ENCODE data around the gene ADAT2.
A peak's percentile ranks its signal among the peaks of the same experiment; 100 is the strongest.
"Not testable (repeated sequence)": the region's sequence is repeated elsewhere in the genome, so short reads cannot be mapped to it uniquely, and the experiment has no call there.

Gene ADAT2

GRCh38 chr6:143450453-143451371 is at the start of gene ADAT2, which contains the start of gene PEX3:
ADAT2 (minus strand) TSS chr6:143450695; CDS start chr6:143450658, 37 bp downstream.
PEX3 (plus strand) TSS chr6:143450805; CDS start chr6:143451043, 238 bp downstream.
- DNase-seq = peak; percentile 95
- Mint-ChIP-seq H3K27me3 (no peaks in the 10 kb centered on the region), H3K27ac (peak within 1 kb of the TSS; percentile 99), H3K36me3 (ENCODE audit: low read depth) (peaks cover 60% of the 10 kb centered on the region), H3K4me1 (ENCODE audit: low read depth) (peaks cover 58% of the 10 kb centered on the region), H3K4me3 (peak within 1 kb of the TSS; percentile 99), H3K9me3 (no peaks in the 10 kb centered on the region)

GRCh38 chr6:143498428-143498827 is 47.9 kb upstream of the ADAT2 start:
- H3K9me3 Mint-ChIP-seq = no peaks in the 10 kb centered on the region
- no peak overlapping the region for H3K4me3 Mint-ChIP-seq
- H3K36me3 Mint-ChIP-seq (ENCODE audit: low read depth) = peaks cover 28% of the 10 kb centered on the region
- no peaks in the 10 kb centered on the region for H3K27me3 Mint-ChIP-seq
- H3K27ac Mint-ChIP-seq = no peak overlapping the region
- H3K4me1 Mint-ChIP-seq (ENCODE audit: low read depth) = peaks cover 14% of the 10 kb centered on the region
- DNase-seq = no peak

GRCh38 chr6:143496974-143497373 is 46.5 kb upstream of the ADAT2 start:
- Mint-ChIP-seq H3K27ac (no peak overlapping the region), H3K27me3 (no peaks in the 10 kb centered on the region), H3K4me3 (no peak overlapping the region), H3K4me1 (ENCODE audit: low read depth) (peaks cover 14% of the 10 kb centered on the region), H3K9me3 (no peaks in the 10 kb centered on the region), H3K36me3 (ENCODE audit: low read depth) (peaks cover 29% of the 10 kb centered on the region)
- DNase-seq = no peak

- Mint-ChIP-seq H3K27ac (no peak overlapping the region), H3K9me3 (no peaks in the 10 kb centered on the region), H3K27me3 (no peaks in the 10 kb centered on the region), H3K4me1 (ENCODE audit: low read depth) (no peaks in the 10 kb centered on the region), H3K4me3 (no peak overlapping the region), H3K36me3 (ENCODE audit: low read depth) (peaks cover 28% of the 10 kb centered on the region)
- no peak for DNase-seq
Measured at GRCh38 chr6:143490775-143491174, 40.3 kb upstream of the ADAT2 start.

- Mint-ChIP-seq H3K36me3 (ENCODE audit: low read depth) (peaks cover 27% of the 10 kb centered on the region), H3K9me3 (no peaks in the 10 kb centered on the region), H3K27me3 (no peaks in the 10 kb centered on the region), H3K4me3 (no peak overlapping the region), H3K27ac (no peak overlapping the region), H3K4me1 (ENCODE audit: low read depth) (no peaks in the 10 kb centered on the region)
- no peak for DNase-seq
Measured at GRCh38 chr6:143490244-143490643, 39.7 kb upstream of the ADAT2 start.

- H3K27ac Mint-ChIP-seq = no peak overlapping the region
- DNase-seq = no peak
- no peaks in the 10 kb centered on the region for H3K9me3 Mint-ChIP-seq
- H3K4me3 Mint-ChIP-seq = no peak overlapping the region
- peaks cover 33% of the 10 kb centered on the region for H3K36me3 Mint-ChIP-seq (ENCODE audit: low read depth)
- H3K4me1 Mint-ChIP-seq (ENCODE audit: low read depth) = no peaks in the 10 kb centered on the region
- H3K27me3 Mint-ChIP-seq = no peaks in the 10 kb centered on the region
Measured at GRCh38 chr6:143486752-143487151, 36.3 kb upstream of the ADAT2 start.

GRCh38 chr6:143485967-143486366 is 35.5 kb upstream of the ADAT2 start:
- H3K4me1 Mint-ChIP-seq (ENCODE audit: low read depth) = no peaks in the 10 kb centered on the region
- H3K9me3 Mint-ChIP-seq = no peaks in the 10 kb centered on the region
- no peak overlapping the region for H3K27ac Mint-ChIP-seq
- no peak for DNase-seq
- H3K4me3 Mint-ChIP-seq = no peak overlapping the region
- no peaks in the 10 kb centered on the region for H3K27me3 Mint-ChIP-seq
- peaks cover 33% of the 10 kb centered on the region for H3K36me3 Mint-ChIP-seq (ENCODE audit: low read depth)

- no peaks in the 10 kb centered on the region for H3K9me3 Mint-ChIP-seq
- H3K4me3 Mint-ChIP-seq = no peak overlapping the region
- H3K36me3 Mint-ChIP-seq (ENCODE audit: low read depth) = peaks cover 44% of the 10 kb centered on the region
- no peak for DNase-seq
- no peaks in the 10 kb centered on the region for H3K4me1 Mint-ChIP-seq (ENCODE audit: low read depth)
- no peak overlapping the region for H3K27ac Mint-ChIP-seq
- no peaks in the 10 kb centered on the region for H3K27me3 Mint-ChIP-seq
Measured at GRCh38 chr6:143482593-143482992, 32.1 kb upstream of the ADAT2 start.

- no peaks in the 10 kb centered on the region for H3K4me1 Mint-ChIP-seq (ENCODE audit: low read depth)
- peaks cover 66% of the 10 kb centered on the region for H3K36me3 Mint-ChIP-seq (ENCODE audit: low read depth)
- H3K27me3 Mint-ChIP-seq = no peaks in the 10 kb centered on the region
- no peak for DNase-seq
- H3K4me3 Mint-ChIP-seq = no peak overlapping the region
- no peaks in the 10 kb centered on the region for H3K9me3 Mint-ChIP-seq
- no peak overlapping the region for H3K27ac Mint-ChIP-seq
Measured at GRCh38 chr6:143478479-143479062, 28.1 kb upstream of the ADAT2 start.

- Mint-ChIP-seq H3K4me3 (no peak overlapping the region), H3K36me3 (ENCODE audit: low read depth) (peaks cover 82% of the 10 kb centered on the region), H3K27me3 (no peaks in the 10 kb centered on the region), H3K9me3 (no peaks in the 10 kb centered on the region), H3K27ac (no peak overlapping the region), H3K4me1 (ENCODE audit: low read depth) (no peaks in the 10 kb centered on the region)
- no peak for DNase-seq
Measured at GRCh38 chr6:143476545-143476944, 26.1 kb upstream of the ADAT2 start.

- H3K4me1 Mint-ChIP-seq (ENCODE audit: low read depth) = no peaks in the 10 kb centered on the region
- H3K27ac Mint-ChIP-seq = no peak overlapping the region
- DNase-seq = no peak
- H3K4me3 Mint-ChIP-seq = no peak overlapping the region
- no peaks in the 10 kb centered on the region for H3K27me3 Mint-ChIP-seq
- H3K36me3 Mint-ChIP-seq (ENCODE audit: low read depth) = peaks cover 81% of the 10 kb centered on the region
- H3K9me3 Mint-ChIP-seq = no peaks in the 10 kb centered on the region
Measured at GRCh38 chr6:143471822-143472221, 21.3 kb upstream of the ADAT2 start.

GRCh38 chr6:143468823-143469222 is 18.3 kb upstream of the ADAT2 start:
- not testable (repeated sequence) for H3K27me3 Mint-ChIP-seq; DNase-seq; H3K4me1 Mint-ChIP-seq (ENCODE audit: low read depth); H3K9me3 Mint-ChIP-seq; H3K27ac Mint-ChIP-seq; H3K4me3 Mint-ChIP-seq
- peaks cover 79% of the 10 kb centered on the region for H3K36me3 Mint-ChIP-seq (ENCODE audit: low read depth)

- Mint-ChIP-seq H3K27me3 (no peaks in the 10 kb centered on the region), H3K4me3 (no peak overlapping the region), H3K27ac (no peak overlapping the region), H3K9me3 (no peaks in the 10 kb centered on the region), H3K4me1 (ENCODE audit: low read depth) (no peaks in the 10 kb centered on the region), H3K36me3 (ENCODE audit: low read depth) (peaks cover 75% of the 10 kb centered on the region)
- DNase-seq = no peak
Measured at GRCh38 chr6:143468026-143468425, 17.5 kb upstream of the ADAT2 start.

GRCh38 chr6:143465546-143465945 is 15.1 kb upstream of the ADAT2 start:
- H3K36me3 Mint-ChIP-seq (ENCODE audit: low read depth) = peaks cover 77% of the 10 kb centered on the region
- no peaks in the 10 kb centered on the region for H3K27me3 Mint-ChIP-seq
- DNase-seq = no peak
- no peak overlapping the region for H3K4me3 Mint-ChIP-seq
- H3K9me3 Mint-ChIP-seq = no peaks in the 10 kb centered on the region
- H3K4me1 Mint-ChIP-seq (ENCODE audit: low read depth) = peaks cover 2% of the 10 kb centered on the region
- no peak overlapping the region for H3K27ac Mint-ChIP-seq
